SKM-1 treated with dmso at 0.1 percent for 144 hours (cell line): ENCODE measurements around the gene SLC6A1.

Source experiments
- DNase-seq: peaks from one replicate; lab custom pipeline; 2025; ENCODE audit not compliant: unreplicated experiment; lab: John Stamatoyannopoulos, UW

The SLC6A1 gene

GRCh38 chr3:10970306-10970960, 22.1 kb upstream of the SLC6A1 start:
- DNase-seq: no peak

- DNase-seq: no peak
These were observed 20.3 kb upstream of the SLC6A1 start for GRCh38 chr3:10972072-10972782.

GRCh38 chr3:10973046-10973595, 19.4 kb upstream of the SLC6A1 start:
- no peak for DNase-seq

- no peak for DNase-seq
These were observed 18.4 kb upstream of the SLC6A1 start for GRCh38 chr3:10974131-10974530.

GRCh38 chr3:10974746-10975375, 17.7 kb upstream of the SLC6A1 start:
- no peak for DNase-seq

GRCh38 chr3:10975695-10976234, 16.8 kb upstream of the SLC6A1 start:
- no peak for DNase-seq

GRCh38 chr3:10976770-10977169, 15.8 kb upstream of the SLC6A1 start:
- DNase-seq: no peak

- no peak for DNase-seq
These were observed 14.5 kb upstream of the SLC6A1 start for GRCh38 chr3:10977892-10978510.

GRCh38 chr3:10978956-10979355, 13.6 kb upstream of the SLC6A1 start:
- DNase-seq: no peak

GRCh38 chr3:10980312-10980711, 12.2 kb upstream of the SLC6A1 start:
- no peak for DNase-seq

- no peak for DNase-seq
These were observed 11.5 kb upstream of the SLC6A1 start for GRCh38 chr3:10981031-10981430.

GRCh38 chr3:10981961-10982360, 10.6 kb upstream of the SLC6A1 start:
- no peak for DNase-seq

- DNase-seq: no peak
These were observed 9.8 kb upstream of the SLC6A1 start for GRCh38 chr3:10982782-10983181.

GRCh38 chr3:10983219-10983916, 9.2 kb upstream of the SLC6A1 start:
- DNase-seq: no peak

GRCh38 chr3:10984371-10984896, 8.1 kb upstream of the SLC6A1 start:
- no peak for DNase-seq

- DNase-seq: no peak
These were observed 7.4 kb upstream of the SLC6A1 start for GRCh38 chr3:10985181-10985580.

- DNase-seq: no peak
These were observed 6.0 kb upstream of the SLC6A1 start for GRCh38 chr3:10986592-10986991.

GRCh38 chr3:10988001-10988665, 4.4 kb upstream of the SLC6A1 start:
- DNase-seq: no peak

- no peak for DNase-seq
These were observed 3.5 kb upstream of the SLC6A1 start for GRCh38 chr3:10988991-10989484.
